Activated CD4-positive, CD25-positive, alpha-beta regulatory T cell treated with anti-CD3 and anti-CD28 coated beads, Interleukin-2, amount 50 U/mL, for 72 hours (primary cell): Measurements from ENCODE around the gene ZNF558.

ENCODE experiments used
- DNase-seq: peaks from one replicate; pipeline ENCODE4 v3.0.0; 2021

Gene ZNF558

GRCh38 chr19:8832132-8833021 is at the start of gene ZNF558, which contains the start of gene MBD3L1:
Gene ZNF558, minus strand, starts transcription at chr19:8832304. Its CDS starts 9,645 bp downstream, at chr19:8822659.
Gene MBD3L1, plus strand, starts transcription at chr19:8832377. Its CDS starts 10,302 bp downstream, at chr19:8842679.
- DNase-seq: peak; percentile 99

GRCh38 chr19:8881512-8881911 is 49.4 kb upstream of the ZNF558 start:
- no peak for DNase-seq

GRCh38 chr19:8880868-8881488 is 48.9 kb upstream of the ZNF558 start:
- no peak for DNase-seq

GRCh38 chr19:8877854-8878705 is 46.0 kb upstream of the ZNF558 start:
- no peak for DNase-seq

- DNase-seq: no peak
Measured at GRCh38 chr19:8866344-8866743, 34.2 kb upstream of the ZNF558 start.

GRCh38 chr19:8858260-8858659 is 26.2 kb upstream of the ZNF558 start:
- no peak for DNase-seq

- DNase-seq: no peak
Measured at GRCh38 chr19:8850488-8850887, 18.4 kb upstream of the ZNF558 start.

- DNase-seq: no peak
Measured at GRCh38 chr19:8849232-8849631, 17.1 kb upstream of the ZNF558 start.

GRCh38 chr19:8846819-8847218 is 14.7 kb upstream of the ZNF558 start:
- DNase-seq: no peak

- DNase-seq: no peak
Measured at GRCh38 chr19:8840708-8841107, 8.6 kb upstream of the ZNF558 start.

- DNase-seq: no peak
Measured at GRCh38 chr19:8835877-8836276, 3.8 kb upstream of the ZNF558 start.

- no peak for DNase-seq
Measured at GRCh38 chr19:8835446-8835845, 3.3 kb upstream of the ZNF558 start.

- DNase-seq: no peak
Measured at GRCh38 chr19:8831832-8832131, 322 bp downstream of the ZNF558 start.

GRCh38 chr19:8831373-8831772 is 731 bp downstream of the ZNF558 start:
- no peak for DNase-seq

- DNase-seq: no peak
Measured at GRCh38 chr19:8827277-8827676, 4.8 kb downstream of the ZNF558 start.

GRCh38 chr19:8826371-8826770 is 5.7 kb downstream of the ZNF558 start:
- no peak for DNase-seq

GRCh38 chr19:8821748-8822241 is 10.3 kb downstream of the ZNF558 start:
- no peak for DNase-seq

GRCh38 chr19:8820234-8820633 is 11.9 kb downstream of the ZNF558 start:
- no peak for DNase-seq

GRCh38 chr19:8815780-8816179 is 16.3 kb downstream of the ZNF558 start:
- DNase-seq: no peak

- no peak for DNase-seq
Measured at GRCh38 chr19:8814176-8814575, 17.9 kb downstream of the ZNF558 start.

- DNase-seq: no peak
Measured at GRCh38 chr19:8811315-8812172, 20.6 kb downstream of the ZNF558 start.

- DNase-seq: no peak
Measured at GRCh38 chr19:8806661-8807060, 25.4 kb downstream of the ZNF558 start.
